BJ (cell line): ENCODE measurements around the gene TUSC2. TPM values are rescaled to one million over a fixed set of nuclear protein-coding genes. Genes with fewer than 3 reads are reported as not detected.
A peak's percentile ranks its signal among the peaks of the same experiment; 100 is the strongest.

Experiments
- CTCF ChIA-PET: fragments of 350-600 bp; formaldehyde crosslinking; extraction: SDS; loops from one replicate; lab custom pipeline; 2021; ENCODE audit warnings: antibody characterized with exemption, inconsistent platforms; lab: Yijun Ruan, JAX
- POLR2A ChIA-PET: fragments of 300-600 bp; sonication (Branson Sonifier 250); formaldehyde crosslinking; extraction: SDS; loops from one replicate; lab custom pipeline; 2021; ENCODE audit warnings: antibody characterized with exemption; lab: Charles Lee
- DNase-seq: peaks from one replicate; pipeline ENCODE4 v3.0.0-alpha.2; 2011; ENCODE audit warnings: low read depth
- H3K27me3 ChIP-seq: 2 replicates; pipeline ENCODE4 v1.6.0; 2011; ENCODE audit warnings: low read length; ENCODE audit not compliant: control insufficient read depth, insufficient read depth
- H3K36me3 ChIP-seq: 2 replicates; pipeline ENCODE4 v1.5.1; 2011; ENCODE audit warnings: low read length; ENCODE audit not compliant: control insufficient read depth, insufficient read depth
- H3K4me3 ChIP-seq: 2 replicates; pipeline ENCODE4 v1.5.1; 2011; ENCODE audit warnings: low read depth, mild to moderate bottlenecking, control low read depth, low read length
- polyA plus RNA-seq: library from polyadenylated mRNA; depleted of rRNA; stranded (reverse); fragments of >200 nt; gene quantifications from 2 replicates; pipeline ENCODE4 v1.2.3, GENCODE V29; 2011
- TF ChIP-seq, protein P1 (sequence below): IDR thresholded peaks from 2 replicates; pipeline ENCODE4 v1.5.1; 2011; ENCODE audit warnings: low read depth, mild to moderate bottlenecking, control low read depth, inconsistent platforms, low read length, moderate library complexity; ENCODE audit not compliant: insufficient read depth

Gene TUSC2
- polyA plus RNA-seq, 1 experiment: 38.9 TPM

DNA sequence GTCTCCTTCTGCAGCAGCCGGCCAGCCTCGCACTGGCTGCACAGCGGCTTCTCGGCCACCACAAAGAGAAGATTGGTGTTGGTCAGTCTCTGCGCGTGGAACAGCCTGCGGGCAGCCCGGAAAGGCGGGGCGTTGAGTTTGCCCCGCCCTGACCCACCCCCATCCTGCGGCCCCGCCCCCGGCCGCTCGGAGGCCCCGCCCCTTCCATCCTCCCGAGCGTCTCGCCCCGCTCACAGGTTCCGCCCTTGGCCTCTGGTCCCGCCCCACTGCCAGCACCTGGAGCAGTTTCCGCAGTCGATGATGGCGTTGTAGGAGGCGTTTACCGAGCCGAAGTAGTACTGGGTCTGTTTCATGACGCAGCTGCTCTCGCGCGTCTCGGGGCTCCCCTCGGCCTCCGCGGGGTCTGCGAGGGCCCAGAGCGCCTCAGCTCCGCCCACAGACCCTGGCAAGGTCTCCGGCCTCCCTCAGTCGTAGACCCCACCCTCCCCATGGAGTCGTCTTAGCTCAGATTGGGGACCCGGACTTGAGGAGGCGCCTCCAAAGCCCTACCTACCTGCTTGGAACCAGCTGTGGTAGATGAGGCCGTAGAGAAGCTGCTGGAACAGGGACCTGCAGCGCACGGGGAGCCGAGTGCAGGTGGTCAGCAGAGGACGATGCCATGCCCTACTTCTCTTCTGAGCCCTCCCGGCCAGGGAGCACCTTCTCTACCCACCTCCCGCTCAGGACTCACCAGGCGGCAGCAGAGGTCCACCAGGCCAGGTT, 37.2 kb upstream of the TUSC2 start:
- ChIA-PET POLR2A (no interaction called here), CTCF (no interaction called here)
- TF ChIP-seq, protein P1, sequence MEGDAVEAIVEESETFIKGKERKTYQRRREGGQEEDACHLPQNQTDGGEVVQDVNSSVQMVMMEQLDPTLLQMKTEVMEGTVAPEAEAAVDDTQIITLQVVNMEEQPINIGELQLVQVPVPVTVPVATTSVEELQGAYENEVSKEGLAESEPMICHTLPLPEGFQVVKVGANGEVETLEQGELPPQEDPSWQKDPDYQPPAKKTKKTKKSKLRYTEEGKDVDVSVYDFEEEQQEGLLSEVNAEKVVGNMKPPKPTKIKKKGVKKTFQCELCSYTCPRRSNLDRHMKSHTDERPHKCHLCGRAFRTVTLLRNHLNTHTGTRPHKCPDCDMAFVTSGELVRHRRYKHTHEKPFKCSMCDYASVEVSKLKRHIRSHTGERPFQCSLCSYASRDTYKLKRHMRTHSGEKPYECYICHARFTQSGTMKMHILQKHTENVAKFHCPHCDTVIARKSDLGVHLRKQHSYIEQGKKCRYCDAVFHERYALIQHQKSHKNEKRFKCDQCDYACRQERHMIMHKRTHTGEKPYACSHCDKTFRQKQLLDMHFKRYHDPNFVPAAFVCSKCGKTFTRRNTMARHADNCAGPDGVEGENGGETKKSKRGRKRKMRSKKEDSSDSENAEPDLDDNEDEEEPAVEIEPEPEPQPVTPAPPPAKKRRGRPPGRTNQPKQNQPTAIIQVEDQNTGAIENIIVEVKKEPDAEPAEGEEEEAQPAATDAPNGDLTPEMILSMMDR: no peak
- no peaks in the 10 kb centered on the region for H3K36me3 ChIP-seq
- no peak for DNase-seq
- peak overlapping the region; percentile 47 for H3K4me3 ChIP-seq
- peaks cover 2% of the 10 kb centered on the region for H3K27me3 ChIP-seq

DNA sequence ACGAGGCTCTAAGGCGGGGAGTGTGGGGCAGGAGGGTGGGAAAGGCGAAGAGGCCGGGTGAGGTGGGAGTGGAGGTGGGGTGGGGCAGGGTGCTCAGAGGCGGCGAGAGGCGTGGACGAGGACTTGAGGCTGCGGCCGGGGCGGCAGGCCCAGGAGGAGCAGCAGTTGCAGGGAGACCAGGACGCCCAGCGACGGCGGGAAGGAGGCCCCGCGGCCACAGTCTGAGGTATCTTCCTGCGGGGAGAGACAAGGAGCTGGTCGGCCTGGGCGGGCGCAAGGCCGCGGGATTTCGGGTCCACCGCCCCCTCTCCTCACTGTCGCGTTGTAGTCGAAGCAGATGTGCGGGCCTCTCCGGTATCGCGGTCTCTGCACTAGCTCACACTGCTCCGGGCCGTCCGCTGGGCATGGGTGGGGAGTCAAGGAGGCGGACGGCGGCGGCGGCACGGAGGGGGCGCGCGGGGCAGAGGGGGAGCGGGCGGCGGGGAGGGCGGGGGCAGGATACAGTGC, 36.6 kb upstream of the TUSC2 start:
- ChIA-PET CTCF (no interaction called here), POLR2A (interaction anchor here (0.6 kb wide), 1 partner anchor 662 kb away, joined by 5 read pairs; no protein-coding TSS in a partner anchor)
- Histone ChIP-seq H3K27me3 (peaks cover 2% of the 10 kb centered on the region), H3K4me3 (peak overlapping the region; percentile 47), H3K36me3 (no peaks in the 10 kb centered on the region)
- TF ChIP-seq, protein P1: no peak
- DNase-seq: no peak

DNA sequence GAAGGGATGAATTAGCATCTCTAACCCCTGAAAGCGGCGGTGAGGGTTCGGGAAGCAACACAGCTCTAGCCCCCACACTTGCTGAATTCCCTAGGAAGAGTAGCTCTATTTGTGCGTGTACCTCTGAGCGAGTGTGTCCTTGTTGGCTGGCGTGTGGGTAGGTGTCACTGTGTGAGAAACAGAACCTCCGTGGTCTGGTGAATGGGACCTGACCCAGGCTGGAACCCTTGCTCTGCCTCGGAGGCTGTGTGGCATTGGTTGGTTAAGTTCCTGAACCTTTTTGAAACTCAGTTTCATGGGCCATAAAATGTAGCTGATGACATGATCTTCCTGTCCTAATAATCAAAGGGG, 31.7 kb upstream of the TUSC2 start:
- POLR2A ChIA-PET: no interaction called here
- CTCF ChIA-PET: no interaction called here
- Histone ChIP-seq H3K27me3 (no peaks in the 10 kb centered on the region), H3K4me3 (peak overlapping the region; percentile 13), H3K36me3 (peaks cover 11% of the 10 kb centered on the region)
- TF ChIP-seq, protein P1: no peak
- no peak for DNase-seq

DNA sequence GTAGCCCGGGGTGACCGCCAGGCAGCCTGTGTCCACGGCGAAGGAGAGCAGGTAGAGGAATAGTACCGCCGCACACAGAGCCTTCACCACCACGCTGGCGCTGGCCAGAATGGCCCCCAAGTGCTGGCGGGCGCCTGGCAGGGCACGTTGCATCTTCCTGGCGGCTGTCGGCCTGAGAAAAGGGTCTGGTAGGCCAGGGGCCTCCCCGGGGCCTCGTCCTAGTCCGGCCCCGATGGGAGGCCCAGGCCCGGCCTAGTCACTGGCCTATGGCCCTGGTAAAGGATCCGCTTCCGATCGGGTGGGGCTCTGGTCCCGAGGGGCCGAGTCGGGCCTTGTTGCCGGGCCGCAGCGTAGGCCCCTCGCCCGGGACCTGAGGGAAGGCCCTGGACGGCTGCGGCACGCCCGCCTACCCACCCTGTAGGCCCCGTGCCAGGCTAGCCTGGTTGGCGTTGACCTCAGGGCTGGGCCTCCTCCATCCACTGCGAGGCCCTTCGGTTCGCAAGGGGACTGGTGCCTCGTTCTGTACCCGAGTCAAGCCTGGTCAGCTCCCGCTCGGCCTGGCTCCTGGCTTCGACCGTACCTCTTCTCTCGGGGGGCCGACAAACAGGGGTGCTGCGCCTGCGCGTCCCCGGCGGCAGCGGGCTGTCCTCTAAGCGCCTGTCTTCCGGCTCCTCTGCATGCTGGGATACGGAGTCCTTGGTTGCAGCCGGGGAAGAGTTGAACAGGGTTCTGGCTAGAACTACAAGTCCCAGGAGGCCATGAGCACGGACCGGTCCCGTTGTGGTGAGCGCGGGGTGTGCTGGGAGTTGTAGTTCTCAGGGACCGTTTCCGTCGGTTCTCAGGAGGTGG, 31.1 kb upstream of the TUSC2 start, which contains the start of gene TMEM115:
TMEM115 (minus strand) TSS at position 611 of the 849 bp plus-strand sequence; CDS start at position 153, 458 bp downstream.
- DNase-seq: peak; percentile 98
- Histone ChIP-seq H3K4me3 (peak within 1 kb of the TSS; percentile 76), H3K36me3 (peaks cover 16% of the 10 kb centered on the region), H3K27me3 (no peaks in the 10 kb centered on the region)
- POLR2A ChIA-PET: interaction anchor here (0.5 to 0.6 kb wide), 2 partner anchors 22 to 207 kb away, joined by 4 to 5 read pairs; no protein-coding TSS in a partner anchor
- CTCF ChIA-PET: no interaction called here
- TF ChIP-seq, protein P1: no peak

DNA sequence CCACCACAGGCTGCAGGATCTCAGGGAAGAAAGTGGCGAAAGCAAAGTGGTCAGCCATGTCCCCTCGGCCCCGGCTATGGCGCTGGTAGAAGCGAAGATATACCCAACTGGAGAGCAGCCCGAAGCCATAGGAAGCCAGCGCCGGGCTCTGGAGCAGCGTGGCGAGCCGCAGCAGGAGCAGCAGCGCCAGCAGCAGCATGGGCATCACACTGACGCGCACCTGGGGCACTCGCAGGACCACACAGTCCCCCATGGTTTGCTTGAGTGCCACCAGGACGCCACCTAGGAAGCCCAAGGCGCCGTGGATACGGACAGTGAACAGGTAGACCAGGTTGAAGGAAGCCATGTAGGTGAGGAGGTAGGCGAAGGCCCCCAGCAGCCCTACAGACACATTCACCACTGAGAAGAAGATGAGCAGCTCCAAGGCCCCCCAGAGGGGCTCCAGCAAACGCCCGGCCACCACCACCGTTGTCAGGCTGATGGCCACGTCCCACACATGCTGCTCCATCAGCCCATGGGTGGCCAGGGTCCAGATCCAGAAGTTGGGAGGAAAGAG, 30.4 kb upstream of the TUSC2 start:
- peaks cover 19% of the 10 kb centered on the region for H3K36me3 ChIP-seq
- ChIA-PET CTCF (no interaction called here), POLR2A (no interaction called here)
- TF ChIP-seq, protein P1: no peak
- no peak for DNase-seq
- no peaks in the 10 kb centered on the region for H3K27me3 ChIP-seq
- peak overlapping the region; percentile 76 for H3K4me3 ChIP-seq
